T-helper 2 cell treated with Interferon-gamma antibody and Interleukin-4, amounts not matched to agents 5 μg/mL and 100 μg/mL, for 36 hours (primary cell): ENCODE measurements around the gene KRT7.
A peak's percentile ranks its signal among the peaks of the same experiment; 100 is the strongest.

ENCODE experiments used
- DNase-seq: peaks from one replicate; pipeline ENCODE4 v3.0.0; 2021; ENCODE audit warnings: low spot score
- H3K27ac Mint-ChIP-seq: one replicate; pipeline ENCODE4 v1.8.0; 2021; ENCODE audit warnings: mild to moderate bottlenecking, mixed read lengths
- H3K27me3 Mint-ChIP-seq: one replicate; pipeline ENCODE4 v1.8.0; 2021; ENCODE audit warnings: low read depth, mixed read lengths
- H3K36me3 Mint-ChIP-seq: one replicate; pipeline ENCODE4 v1.8.0; 2021; ENCODE audit warnings: low read depth, mixed read lengths
- H3K4me1 Mint-ChIP-seq: one replicate; pipeline ENCODE4 v1.8.0; 2021; ENCODE audit warnings: low read depth, mixed read lengths
- H3K4me3 Mint-ChIP-seq: one replicate; pipeline ENCODE4 v1.8.0; 2022; ENCODE audit warnings: mild to moderate bottlenecking, moderate library complexity, mixed read lengths
- H3K9me3 Mint-ChIP-seq: one replicate; pipeline ENCODE4 v1.8.0; 2021; ENCODE audit warnings: mixed read lengths

KRT7 gene

GRCh38 chr12:52263761-52264434, 30.9 kb downstream of the KRT7 start:
- Mint-ChIP-seq H3K4me3 (no peak overlapping the region), H3K36me3 (no peaks in the 10 kb centered on the region), H3K9me3 (no peaks in the 10 kb centered on the region), H3K4me1 (peaks cover 10% of the 10 kb centered on the region), H3K27me3 (peaks cover 36% of the 10 kb centered on the region), H3K27ac (no peak overlapping the region)
- DNase-seq, result no peak

GRCh38 chr12:52264435-52264825, 31.4 kb downstream of the KRT7 start:
- H3K4me3 Mint-ChIP-seq, result no peak overlapping the region

GRCh38 chr12:52266514-52266913, 33.5 kb downstream of the KRT7 start:
- Mint-ChIP-seq H3K36me3 (no peaks in the 10 kb centered on the region), H3K4me3 (no peak overlapping the region), H3K27ac (peak overlapping the region; percentile 12), H3K27me3 (peaks cover 22% of the 10 kb centered on the region), H3K4me1 (no peaks in the 10 kb centered on the region), H3K9me3 (no peaks in the 10 kb centered on the region)
- DNase-seq, result no peak

More at GRCh38 chr12:52264435-52264825, 31.4 kb downstream of the KRT7 start:
- Mint-ChIP-seq H3K36me3 (no peaks in the 10 kb centered on the region), H3K9me3 (no peaks in the 10 kb centered on the region), H3K27ac (no peak overlapping the region), H3K4me1 (peaks cover 10% of the 10 kb centered on the region), H3K27me3 (peaks cover 31% of the 10 kb centered on the region)
- no peak for DNase-seq

GRCh38 chr12:52267266-52267665, 34.2 kb downstream of the KRT7 start:
- no peaks in the 10 kb centered on the region for H3K36me3 Mint-ChIP-seq
- H3K27me3 Mint-ChIP-seq, result peaks cover 21% of the 10 kb centered on the region
- H3K27ac Mint-ChIP-seq, result no peak overlapping the region
- no peak overlapping the region for H3K4me3 Mint-ChIP-seq
- H3K4me1 Mint-ChIP-seq, result no peaks in the 10 kb centered on the region
- no peaks in the 10 kb centered on the region for H3K9me3 Mint-ChIP-seq
- DNase-seq, result no peak

- Mint-ChIP-seq H3K9me3 (no peaks in the 10 kb centered on the region), H3K36me3 (no peaks in the 10 kb centered on the region), H3K4me1 (no peaks in the 10 kb centered on the region), H3K4me3 (no peak overlapping the region), H3K27ac (no peak overlapping the region), H3K27me3 (peaks cover 19% of the 10 kb centered on the region)
- no peak for DNase-seq
These were observed 34.7 kb downstream of the KRT7 start for GRCh38 chr12:52267699-52268098.

- Mint-ChIP-seq H3K27ac (no peak overlapping the region), H3K9me3 (no peaks in the 10 kb centered on the region), H3K4me3 (no peak overlapping the region), H3K36me3 (no peaks in the 10 kb centered on the region), H3K4me1 (no peaks in the 10 kb centered on the region), H3K27me3 (peaks cover 24% of the 10 kb centered on the region)
- DNase-seq, result no peak
These were observed 35.2 kb downstream of the KRT7 start for GRCh38 chr12:52268212-52268611.

- no peak overlapping the region for H3K27ac Mint-ChIP-seq
These were observed 37.6 kb downstream of the KRT7 start for GRCh38 chr12:52270541-52271070.

GRCh38 chr12:52271158-52271557, 38.1 kb downstream of the KRT7 start:
- Mint-ChIP-seq H3K27ac (no peak overlapping the region), H3K4me1 (no peaks in the 10 kb centered on the region), H3K4me3 (no peak overlapping the region), H3K36me3 (no peaks in the 10 kb centered on the region), H3K9me3 (no peaks in the 10 kb centered on the region), H3K27me3 (peaks cover 43% of the 10 kb centered on the region)
- DNase-seq, result no peak

More at GRCh38 chr12:52270541-52271070, 37.6 kb downstream of the KRT7 start:
- no peak for DNase-seq
- no peaks in the 10 kb centered on the region for H3K36me3 Mint-ChIP-seq
- H3K27me3 Mint-ChIP-seq, result peaks cover 37% of the 10 kb centered on the region
- H3K4me3 Mint-ChIP-seq, result no peak overlapping the region
- no peaks in the 10 kb centered on the region for H3K4me1 Mint-ChIP-seq
- no peaks in the 10 kb centered on the region for H3K9me3 Mint-ChIP-seq

- H3K4me1 Mint-ChIP-seq, result peaks cover 2% of the 10 kb centered on the region
- H3K27ac Mint-ChIP-seq, result no peak within 1 kb of the TSS
- no peak for DNase-seq
- H3K27me3 Mint-ChIP-seq, result peaks cover 58% of the 10 kb centered on the region
- no peaks in the 10 kb centered on the region for H3K9me3 Mint-ChIP-seq
- no peaks in the 10 kb centered on the region for H3K36me3 Mint-ChIP-seq
- H3K4me3 Mint-ChIP-seq, result no peak within 1 kb of the TSS
These were observed 41.6 kb downstream of the KRT7 start, which contains the start of gene KRT86 for GRCh38 chr12:52274521-52275120. TSS of gene KRT86 (plus strand) at chr12:52274645. CDS start at chr12:52301917, 27,272 bp downstream.

GRCh38 chr12:52275686-52276085, 42.6 kb downstream of the KRT7 start:
- H3K36me3 Mint-ChIP-seq, result no peaks in the 10 kb centered on the region
- DNase-seq, result no peak
- no peak overlapping the region for H3K27ac Mint-ChIP-seq
- H3K27me3 Mint-ChIP-seq, result peaks cover 59% of the 10 kb centered on the region
- H3K4me1 Mint-ChIP-seq, result peaks cover 2% of the 10 kb centered on the region
- no peaks in the 10 kb centered on the region for H3K9me3 Mint-ChIP-seq
- H3K4me3 Mint-ChIP-seq, result no peak overlapping the region

- Mint-ChIP-seq H3K36me3 (no peaks in the 10 kb centered on the region), H3K4me3 (no peak overlapping the region), H3K9me3 (no peaks in the 10 kb centered on the region), H3K27me3 (peaks cover 48% of the 10 kb centered on the region), H3K27ac (no peak overlapping the region), H3K4me1 (peaks cover 2% of the 10 kb centered on the region)
- no peak for DNase-seq
These were observed 44.6 kb downstream of the KRT7 start for GRCh38 chr12:52277486-52278245.

- peak; percentile 62 for DNase-seq
- no peaks in the 10 kb centered on the region for H3K9me3 Mint-ChIP-seq
- peaks cover 40% of the 10 kb centered on the region for H3K27me3 Mint-ChIP-seq
- no peak overlapping the region for H3K27ac Mint-ChIP-seq
- no peaks in the 10 kb centered on the region for H3K36me3 Mint-ChIP-seq
- H3K4me1 Mint-ChIP-seq, result peaks cover 2% of the 10 kb centered on the region
- no peak overlapping the region for H3K4me3 Mint-ChIP-seq
These were observed 45.8 kb downstream of the KRT7 start for GRCh38 chr12:52278575-52279421.
